Astrocyte (in vitro differentiated cells and primary cell): ENCODE results near the gene BRMS1. TPM values are rescaled to one million over a fixed set of nuclear protein-coding genes. Genes with fewer than 3 reads are reported as not detected.

Source experiments
- DNase-seq: peaks from one replicate; pipeline ENCODE4 v3.0.0-alpha.2; 2010; ENCODE audit warnings: low read depth
- FAIRE-seq: peaks from 2 replicates; lab custom pipeline; 2011; peaks lifted over from hg19 to GRCh38; lab: Jason Lieb, UNC
- H2AFZ ChIP-seq: 2 replicates; pipeline ENCODE4 v1.6.0; 2012; ENCODE audit warnings: low read depth, low read length, inconsistent platforms
- H3K27ac ChIP-seq: 2 replicates; pipeline ENCODE4 v1.5.1; 2011; ENCODE audit warnings: low read depth, low read length, inconsistent platforms
- H3K27me3 ChIP-seq: 2 replicates; pipeline ENCODE4 v1.6.0; 2011; ENCODE audit warnings: low read length, inconsistent platforms; ENCODE audit not compliant: insufficient read depth
- H3K36me3 ChIP-seq: 2 replicates; pipeline ENCODE4 v1.5.1; 2011; ENCODE audit warnings: low read length, inconsistent platforms; ENCODE audit not compliant: insufficient read depth
- H3K4me1 ChIP-seq: 2 replicates; pipeline ENCODE4 v1.5.1; 2011; ENCODE audit warnings: low read length, inconsistent platforms; ENCODE audit not compliant: insufficient read depth
- H3K4me2 ChIP-seq: 2 replicates; pipeline ENCODE4 v1.6.0; 2012; ENCODE audit warnings: low read length, inconsistent platforms
- H3K4me3 ChIP-seq: 2 replicates; pipeline ENCODE4 v1.5.1; 2011; ENCODE audit warnings: low read depth, mild to moderate bottlenecking, low read length, inconsistent platforms; ENCODE audit not compliant: insufficient read depth
- H3K79me2 ChIP-seq: 2 replicates; pipeline ENCODE4 v1.6.0; 2012; ENCODE audit warnings: mild to moderate bottlenecking, low read length, inconsistent platforms; ENCODE audit not compliant: insufficient read depth
- H3K9ac ChIP-seq: 2 replicates; pipeline ENCODE4 v1.6.0; 2012; ENCODE audit warnings: mild to moderate bottlenecking, low read length, inconsistent platforms
- H3K9me3 ChIP-seq: 2 replicates; pipeline ENCODE4 v1.5.1; 2012; ENCODE audit warnings: low read depth, mild to moderate bottlenecking, low read length, inconsistent platforms; ENCODE audit not compliant: insufficient read depth
- H4K20me1 ChIP-seq: 2 replicates; pipeline ENCODE4 v1.6.0; 2012; ENCODE audit warnings: low read length, inconsistent platforms; ENCODE audit not compliant: insufficient read depth
- H3K27ac Mint-ChIP-seq: one replicate; pipeline ENCODE4 v1.8.0; 2021; ENCODE audit warnings: mild to moderate bottlenecking, mixed read lengths; ENCODE audit not compliant: unreplicated experiment
- H3K27me3 Mint-ChIP-seq: one replicate; pipeline ENCODE4 v1.8.0; 2021; ENCODE audit warnings: low read depth, mixed read lengths; ENCODE audit not compliant: unreplicated experiment
- H3K36me3 Mint-ChIP-seq: one replicate; pipeline ENCODE4 v1.8.0; 2021; ENCODE audit warnings: low read depth, mixed read lengths; ENCODE audit not compliant: unreplicated experiment
- H3K4me1 Mint-ChIP-seq: one replicate; pipeline ENCODE4 v1.8.0; 2021; ENCODE audit warnings: low read depth, mixed read lengths; ENCODE audit not compliant: unreplicated experiment
- H3K4me3 Mint-ChIP-seq: one replicate; pipeline ENCODE4 v1.8.0; 2021; ENCODE audit warnings: mild to moderate bottlenecking, moderate library complexity, mixed read lengths; ENCODE audit not compliant: unreplicated experiment
- H3K9me3 Mint-ChIP-seq: one replicate; pipeline ENCODE4 v1.8.0; 2021; ENCODE audit warnings: mild to moderate bottlenecking, mixed read lengths; ENCODE audit not compliant: unreplicated experiment
- CTCF ChIP-seq: IDR thresholded peaks from 2 replicates; pipeline ENCODE4 v1.5.1; 2011; ENCODE audit warnings: low read depth, mild to moderate bottlenecking, inconsistent platforms, low read length, moderate library complexity; ENCODE audit not compliant: insufficient read depth
- EZH2 ChIP-seq: IDR thresholded peaks from 2 replicates; pipeline ENCODE4 v1.6.1; 2012; ENCODE audit warnings: mild to moderate bottlenecking, low read length, inconsistent platforms; ENCODE audit not compliant: insufficient read depth
- total RNA-seq: library from RNA; stranded (reverse); gene quantifications from 2 replicates; pipeline ENCODE4 v1.2.1, GENCODE V29; 2021

BRMS1 gene
- total RNA-seq, 1 donor from 2014 or later = 47.8 TPM

- Histone ChIP-seq H4K20me1 (no peaks in the 10 kb centered on the region), H3K9ac (no peak overlapping the region), H3K79me2 (no peaks in the 10 kb centered on the region), H2AFZ (no peak overlapping the region), H3K4me1 (peaks cover 10% of the 10 kb centered on the region), H3K27me3 (no peaks in the 10 kb centered on the region), H3K9me3 (no peaks in the 10 kb centered on the region), H3K36me3 (no peaks in the 10 kb centered on the region), H3K4me2 (no peak overlapping the region), H3K27ac (no peak overlapping the region), H3K4me3 (no peak overlapping the region)
- TF ChIP-seq EZH2 (no peak), CTCF (no peak)
- Mint-ChIP-seq H3K36me3 (peaks cover 7% of the 10 kb centered on the region), H3K27ac (no peak overlapping the region), H3K27me3 (no peaks in the 10 kb centered on the region), H3K4me3 (no peak overlapping the region), H3K9me3 (no peaks in the 10 kb centered on the region), H3K4me1 (peaks cover 15% of the 10 kb centered on the region)
- FAIRE-seq (no peak), DNase-seq (no peak)
These were observed 21.1 kb upstream of the BRMS1 start for GRCh38 chr11:66365711-66366619.

- H3K4me1 Mint-ChIP-seq = peaks cover 10% of the 10 kb centered on the region
- no peaks in the 10 kb centered on the region for H3K9me3 Mint-ChIP-seq
- no peaks in the 10 kb centered on the region for H3K27me3 Mint-ChIP-seq
- Histone ChIP-seq H2AFZ (no peak overlapping the region), H3K4me2 (no peak overlapping the region), H3K4me1 (peaks cover 4% of the 10 kb centered on the region), H3K9me3 (no peaks in the 10 kb centered on the region), H3K4me3 (no peak overlapping the region), H3K27ac (no peak overlapping the region), H3K9ac (no peak overlapping the region), H3K36me3 (no peaks in the 10 kb centered on the region), H4K20me1 (no peaks in the 10 kb centered on the region), H3K79me2 (no peaks in the 10 kb centered on the region), H3K27me3 (no peaks in the 10 kb centered on the region)
- DNase-seq (no peak), FAIRE-seq (no peak)
- no peak overlapping the region for H3K27ac Mint-ChIP-seq
- peaks cover 7% of the 10 kb centered on the region for H3K36me3 Mint-ChIP-seq
- TF ChIP-seq CTCF = no peak
- no peak for TF ChIP-seq EZH2
- H3K4me3 Mint-ChIP-seq = no peak overlapping the region
These were observed 20.3 kb upstream of the BRMS1 start for GRCh38 chr11:66365166-66365565.
